Skeletal muscle tissue (tissue), 4 donors: Measurements from ENCODE around the gene ZNF710. TPM values are rescaled to one million over a fixed set of nuclear protein-coding genes. Genes with fewer than 3 reads are reported as not detected.
A peak's percentile ranks its signal among the peaks of the same experiment; 100 is the strongest.

Source experiments
- H3K27ac ChIP-seq: one replicate; pipeline ENCODE4 v1.7.0; 2013; ENCODE audit warnings: mild to moderate bottlenecking, low read depth, low read length, inconsistent platforms
- H3K27me3 ChIP-seq, 3 donors: one replicate each; pipeline ENCODE4 v1.7.0; 2013; ENCODE audit warnings: low read length in 3 of 3; ENCODE audit not compliant: control insufficient read depth in 3 of 3, insufficient read depth in 3 of 3
- H3K36me3 ChIP-seq, 3 donors: one replicate each; pipeline ENCODE4 v1.7.0; 2013; ENCODE audit warnings: low read length in 3 of 3; ENCODE audit not compliant: control insufficient read depth in 3 of 3, insufficient read depth in 3 of 3
- H3K4me1 ChIP-seq, 3 donors: one replicate each; pipeline ENCODE4 v1.7.0; 2013; ENCODE audit warnings: low read length in 3 of 3, mild to moderate bottlenecking in 3 of 3; ENCODE audit not compliant: control insufficient read depth in 3 of 3, insufficient read depth in 3 of 3
- H3K4me3 ChIP-seq, 3 donors: one replicate each; pipeline ENCODE4 v1.7.0; 2013; ENCODE audit warnings: low read length in 3 of 3
- H3K9ac ChIP-seq, 3 donors: one replicate each; pipeline ENCODE4 v1.7.0; 2013; ENCODE audit warnings: low read length in 3 of 3, mild to moderate bottlenecking in 3 of 3, moderate library complexity in 2 of 3, low read depth in 1 of 3
- H3K9me3 ChIP-seq, 3 donors: one replicate each; pipeline ENCODE4 v1.7.0; 2013; ENCODE audit warnings: low read length in 3 of 3; ENCODE audit not compliant: control insufficient read depth in 3 of 3
- total RNA-seq: library from RNA; depleted of rRNA; stranded (reverse); fragments of >200 nt; gene quantifications from one replicate; pipeline ENCODE4 v1.2.3, GENCODE V29; 2014
- donor health status: Osteomylitis.

The ZNF710 gene
- total RNA-seq, 1 donor from 2014 or later, result 3.7 TPM

DNA sequence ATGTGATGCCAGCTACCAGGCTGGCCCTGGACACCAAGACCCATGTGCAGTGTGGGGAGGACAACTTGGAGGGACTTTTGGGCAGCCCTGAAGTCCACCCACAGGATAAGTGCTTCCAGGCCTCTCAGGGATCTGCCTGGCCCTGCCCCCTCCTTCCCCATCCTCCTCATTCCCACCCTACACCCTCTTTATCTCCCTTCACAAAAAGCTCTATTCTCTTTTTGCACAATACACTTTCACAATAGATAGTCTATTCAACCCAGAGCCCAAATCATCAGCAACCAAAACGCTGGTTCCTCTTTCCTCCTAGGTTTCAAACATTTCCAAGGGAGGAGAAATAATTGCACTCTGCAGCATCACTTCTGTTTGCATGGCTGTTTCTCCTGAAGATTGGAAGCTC, 7.8 kb upstream of the ZNF710 start:
- Histone ChIP-seq H3K27me3 (no peaks in the 10 kb centered on the region), H3K9ac (no peak overlapping the region), H3K9me3 (no peaks in the 10 kb centered on the region), H3K36me3 (no peaks in the 10 kb centered on the region), H3K4me1 (peaks cover 0 to 2% (median 0%) of the 10 kb centered on the region in 3 donors), H3K4me3 (no peak overlapping the region), H3K27ac (no peak overlapping the region)

DNA sequence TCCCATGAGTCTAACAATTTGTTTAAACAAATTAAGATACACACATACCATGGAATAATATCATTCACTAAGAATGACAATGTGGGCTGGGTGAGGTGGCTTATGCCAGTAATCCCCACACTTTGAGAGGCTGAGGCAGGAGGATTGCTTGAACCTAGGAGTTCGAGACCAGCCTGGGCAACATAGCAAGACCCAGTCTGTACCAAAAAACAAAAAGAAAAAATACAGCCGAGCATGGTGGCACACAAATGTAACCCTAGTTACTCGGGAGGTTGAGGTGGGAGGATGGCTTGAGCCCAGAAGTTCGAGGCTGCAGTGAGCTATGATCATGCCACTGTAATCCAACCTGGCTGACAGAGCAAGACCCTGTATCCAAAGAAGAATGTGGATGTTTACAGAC, 4.0 kb upstream of the ZNF710 start:
- Histone ChIP-seq H3K4me1 (peaks cover 3 to 7% (median 5%) of the 10 kb centered on the region in 3 donors), H3K9me3 (no peaks in the 10 kb centered on the region), H3K36me3 (no peaks in the 10 kb centered on the region), H3K9ac (no peak overlapping the region), H3K27me3 (no peaks in the 10 kb centered on the region), H3K27ac (no peak overlapping the region), H3K4me3 (no peak overlapping the region)

DNA sequence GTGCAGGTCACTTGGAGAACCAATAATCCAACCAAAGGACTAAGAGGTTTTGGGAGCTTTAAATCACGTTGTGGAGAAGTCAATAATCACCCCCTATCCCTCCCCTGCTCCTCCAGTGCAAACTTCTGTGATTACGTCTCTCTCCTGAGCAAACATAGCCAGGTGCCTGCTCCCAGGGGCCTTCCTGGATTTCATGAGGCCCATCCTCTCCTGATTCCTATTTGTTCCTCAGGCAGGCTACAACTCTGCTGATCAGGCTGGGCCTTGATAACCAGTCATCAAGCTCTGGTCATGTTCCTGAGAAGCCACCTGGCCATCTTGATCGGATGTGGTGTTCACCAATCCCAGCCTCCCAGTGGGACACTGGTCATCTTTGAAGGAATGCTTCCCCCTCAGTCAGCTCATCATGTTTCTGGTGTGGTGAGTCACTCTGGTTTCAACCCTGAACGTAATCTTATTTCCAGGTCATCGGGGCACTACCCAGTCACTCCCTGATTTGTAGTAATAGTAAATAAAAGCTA, 2.9 kb upstream of the ZNF710 start:
- no peaks in the 10 kb centered on the region for H3K9me3 ChIP-seq
- H3K27ac ChIP-seq, result no peak overlapping the region
- H3K4me3 ChIP-seq, result no peak overlapping the region
- no peaks in the 10 kb centered on the region for H3K27me3 ChIP-seq
- peaks cover 8 to 12% (median 9%) of the 10 kb centered on the region in 3 donors for H3K4me1 ChIP-seq
- no peaks in the 10 kb centered on the region for H3K36me3 ChIP-seq
- H3K9ac ChIP-seq, result no peak overlapping the region

DNA sequence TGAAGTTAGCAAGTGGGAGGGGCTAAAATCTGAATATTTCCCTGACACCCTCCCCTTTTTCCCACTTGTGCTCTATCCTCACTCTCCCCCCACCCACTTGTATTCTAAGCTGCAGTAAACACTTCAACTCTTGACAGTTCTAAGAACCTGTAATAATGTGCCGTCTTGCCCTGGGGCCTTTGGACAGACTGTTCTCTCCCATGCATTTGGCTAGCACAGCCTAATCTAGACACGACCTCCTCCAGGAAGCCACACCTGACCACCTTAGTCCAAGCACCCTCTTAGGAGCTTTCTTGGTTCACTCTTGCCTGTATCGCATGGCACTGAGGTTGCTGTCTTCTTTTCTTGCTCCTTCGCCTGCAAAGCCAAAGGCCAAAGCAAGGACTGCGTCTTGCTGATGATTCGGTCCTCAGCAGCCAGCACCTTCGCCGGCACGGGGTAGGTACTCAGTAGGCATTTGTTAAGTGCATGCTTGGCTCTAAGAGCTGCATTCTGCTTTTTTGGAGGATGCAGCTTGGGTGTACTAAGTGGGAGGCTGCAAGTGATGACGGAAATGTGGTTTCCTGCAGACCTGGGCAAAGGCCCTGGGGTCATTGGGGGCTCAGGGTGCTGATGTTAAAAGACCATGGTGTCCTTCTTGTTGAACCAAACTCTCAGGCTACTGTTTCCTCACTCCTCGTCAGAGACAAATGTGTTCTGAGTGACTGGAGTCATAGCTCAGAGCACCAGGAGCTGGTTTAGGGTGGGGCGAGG, 2.0 kb upstream of the ZNF710 start:
- H3K9me3 ChIP-seq, result no peaks in the 10 kb centered on the region
- peak overlapping the region in 1 of 3 donors; percentile 3 for H3K9ac ChIP-seq
- H3K4me3 ChIP-seq, result no peak overlapping the region
- H3K27me3 ChIP-seq, result no peaks in the 10 kb centered on the region
- H3K36me3 ChIP-seq, result no peaks in the 10 kb centered on the region
- H3K27ac ChIP-seq, result no peak overlapping the region
- peaks cover 14 to 20% (median 17%) of the 10 kb centered on the region in 3 donors for H3K4me1 ChIP-seq

DNA sequence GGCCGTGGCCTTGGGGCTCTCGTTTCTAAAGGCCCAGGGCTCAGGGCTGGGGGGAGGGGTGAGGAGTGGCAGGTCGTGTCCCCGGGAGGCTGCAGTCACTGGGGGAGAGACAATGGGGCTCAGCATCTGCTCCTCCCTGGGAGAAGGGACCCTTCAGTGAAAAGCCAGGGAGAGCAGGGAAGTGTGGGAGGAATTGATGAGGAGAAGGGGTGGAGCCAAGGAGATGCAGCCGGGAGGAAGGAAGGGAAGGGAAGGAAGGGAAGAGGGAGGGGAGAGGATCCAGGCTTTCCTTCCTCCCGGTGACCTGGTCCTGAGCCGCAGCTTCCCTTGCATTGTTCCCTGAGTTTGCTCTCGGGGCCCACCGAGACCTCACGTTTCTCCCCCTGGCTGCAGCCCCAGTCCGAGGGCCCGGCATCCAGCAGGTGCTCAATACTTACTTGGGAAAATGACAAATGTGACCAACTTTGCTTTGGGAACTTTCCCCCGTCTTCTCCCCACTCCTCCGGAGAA, 1.4 kb upstream of the ZNF710 start:
- H3K36me3 ChIP-seq, result no peaks in the 10 kb centered on the region
- no peak overlapping the region for H3K27ac ChIP-seq
- peak overlapping the region in 1 of 3 donors; percentile 82 for H3K9ac ChIP-seq
- H3K27me3 ChIP-seq, result no peaks in the 10 kb centered on the region
- peak overlapping the region; percentile 29 to 54 (median 32) for H3K4me3 ChIP-seq
- H3K9me3 ChIP-seq, result no peaks in the 10 kb centered on the region
- H3K4me1 ChIP-seq, result peaks cover 20 to 26% (median 23%) of the 10 kb centered on the region in 3 donors

DNA sequence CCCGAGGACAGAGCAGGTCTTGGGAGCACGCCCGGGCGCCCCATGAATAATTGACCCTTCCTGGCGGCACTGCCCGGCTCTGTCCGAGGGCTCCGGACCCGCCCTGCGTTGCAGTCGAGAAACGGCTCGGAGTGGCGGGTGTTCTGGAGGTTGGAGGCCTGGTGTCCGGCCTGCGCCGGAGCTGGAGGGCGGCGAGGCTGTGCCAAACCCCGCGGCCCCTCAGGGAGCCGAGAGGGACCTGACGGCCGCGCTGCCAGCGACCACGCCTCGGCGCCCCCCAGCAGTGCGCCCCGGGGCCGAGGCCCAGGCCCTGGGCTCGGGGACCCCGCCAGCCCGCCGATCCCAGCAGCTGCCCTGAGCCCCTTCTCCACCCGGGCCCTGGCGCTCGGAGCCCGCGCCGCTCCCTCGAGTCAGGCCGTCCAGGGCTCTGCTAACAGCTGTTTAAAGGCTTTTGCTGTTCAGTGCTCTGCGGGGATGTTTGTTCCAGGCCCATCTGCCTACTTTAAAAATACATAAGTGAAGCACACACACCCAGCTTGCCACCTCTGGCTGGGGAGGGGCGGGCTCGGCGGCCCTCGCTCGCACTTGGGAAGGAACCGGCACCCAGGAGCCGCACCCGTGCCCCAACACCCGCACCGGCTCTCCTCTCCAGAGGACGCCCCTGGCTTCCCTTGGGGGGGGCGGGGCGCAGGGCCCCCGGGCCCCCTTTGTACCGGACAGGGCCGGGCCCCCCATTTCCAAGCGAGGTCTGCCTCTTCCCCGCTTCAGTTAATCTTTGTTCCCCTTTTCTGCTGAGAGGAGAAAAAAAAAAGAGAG, 730 bp upstream of the ZNF710 start:
- H3K4me1 ChIP-seq, result peaks cover 27 to 33% (median 28%) of the 10 kb centered on the region in 3 donors
- H3K27ac ChIP-seq, result peak overlapping the region; percentile 64
- H3K9ac ChIP-seq, result peak overlapping the region; percentile 51 to 82 (median 55)
- H3K4me3 ChIP-seq, result peak overlapping the region; percentile 32 to 71 (median 35)
- no peaks in the 10 kb centered on the region for H3K9me3 ChIP-seq
- H3K36me3 ChIP-seq, result no peaks in the 10 kb centered on the region
- no peaks in the 10 kb centered on the region for H3K27me3 ChIP-seq

DNA sequence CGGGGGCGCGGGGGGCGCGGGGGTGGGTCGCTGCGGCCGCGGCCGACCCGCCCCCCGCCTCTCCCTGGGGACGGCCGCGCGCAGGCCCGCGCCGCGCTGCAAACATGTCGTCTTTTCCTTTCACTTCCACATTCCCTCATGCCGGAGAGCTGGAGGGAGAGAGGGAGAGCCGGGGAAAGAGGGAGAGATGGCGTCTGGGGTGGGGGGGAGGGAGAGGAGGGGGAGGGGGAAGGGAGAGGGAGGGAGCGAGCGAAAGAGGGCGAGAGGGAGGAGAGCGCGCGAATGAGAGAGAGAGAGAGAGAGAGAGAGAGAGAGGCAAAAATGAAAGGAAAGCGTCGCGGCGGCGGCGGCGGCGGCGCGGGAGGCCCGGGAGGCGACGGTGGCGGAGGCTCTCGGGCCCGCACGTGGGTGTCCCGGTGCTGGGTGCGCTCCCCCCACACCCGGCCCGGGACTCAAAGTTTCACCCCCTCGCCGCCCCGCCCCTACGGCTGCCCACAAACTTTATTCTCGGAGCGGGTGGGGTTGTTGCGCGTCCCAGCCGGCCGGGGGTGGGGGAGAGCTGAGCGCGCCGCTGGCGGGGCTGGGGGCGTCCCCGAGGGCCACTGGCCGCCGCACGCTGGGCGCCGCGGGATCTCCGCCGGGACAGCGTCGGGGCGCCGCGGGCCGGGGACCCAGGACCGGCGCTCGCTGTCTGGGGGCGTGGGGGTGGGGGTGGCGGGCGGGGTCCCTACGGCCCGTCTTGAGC, 731 bp downstream of the ZNF710 start:
- Histone ChIP-seq H3K4me1 (peaks cover 40 to 47% (median 42%) of the 10 kb centered on the region in 3 donors), H3K27me3 (no peaks in the 10 kb centered on the region), H3K36me3 (no peaks in the 10 kb centered on the region), H3K27ac (peak overlapping the region; percentile 62), H3K4me3 (peak overlapping the region; percentile 70 to 78 (median 75)), H3K9ac (peak overlapping the region in 2 of 3 donors; percentile 23 to 77), H3K9me3 (no peaks in the 10 kb centered on the region)

DNA sequence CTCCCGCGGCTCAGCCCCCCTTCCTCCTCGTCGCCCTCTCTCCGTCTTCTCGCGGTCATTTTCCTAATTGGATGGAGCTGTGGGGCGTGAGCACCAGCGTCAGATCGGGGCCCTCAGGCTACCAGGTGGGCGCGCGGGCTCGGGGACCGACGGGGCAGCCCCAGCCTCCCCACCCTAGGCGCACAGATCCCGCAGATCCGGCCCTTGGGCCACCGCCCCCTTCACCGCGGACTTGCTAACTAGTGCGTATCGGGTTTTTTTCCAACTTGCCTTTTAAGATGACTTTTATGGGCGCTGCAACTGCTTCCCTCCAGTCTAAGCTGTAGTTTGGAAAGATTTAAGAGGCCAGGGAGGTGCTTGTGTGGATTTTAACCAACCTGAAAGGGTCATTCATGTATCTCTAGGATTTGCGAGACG, 1.3 kb downstream of the ZNF710 start:
- Histone ChIP-seq H3K4me3 (peak overlapping the region; percentile 70 to 78 (median 75)), H3K4me1 (peaks cover 43 to 52% (median 48%) of the 10 kb centered on the region in 3 donors), H3K27me3 (no peaks in the 10 kb centered on the region), H3K36me3 (no peaks in the 10 kb centered on the region), H3K9ac (peak overlapping the region; percentile 76 to 81 (median 78)), H3K27ac (peak overlapping the region; percentile 62), H3K9me3 (no peaks in the 10 kb centered on the region)

DNA sequence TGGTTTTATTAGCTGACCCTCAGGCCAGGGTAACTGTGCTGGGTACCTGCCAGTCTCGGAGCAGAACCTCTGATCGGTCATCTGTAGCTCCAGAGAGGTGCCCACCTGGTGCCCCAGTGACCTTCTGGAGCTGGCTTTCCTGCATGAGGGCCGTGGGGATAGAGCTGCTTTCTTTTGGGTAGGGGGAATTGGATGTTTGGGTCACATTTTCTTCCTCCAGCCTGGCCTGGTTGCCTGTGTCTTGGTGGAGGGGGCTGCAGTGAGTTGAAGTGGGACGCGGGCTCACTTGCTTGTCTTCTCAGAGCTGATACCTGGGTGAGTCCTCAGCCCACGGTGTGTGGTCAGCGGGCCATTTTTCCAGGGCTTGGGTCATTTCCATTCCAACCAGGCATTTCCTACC, 2.6 kb downstream of the ZNF710 start:
- Histone ChIP-seq H3K4me1 (peaks cover 40 to 59% (median 54%) of the 10 kb centered on the region in 3 donors), H3K36me3 (no peaks in the 10 kb centered on the region), H3K4me3 (no peak overlapping the region), H3K27ac (peak overlapping the region; percentile 67), H3K9ac (no peak overlapping the region), H3K9me3 (no peaks in the 10 kb centered on the region), H3K27me3 (no peaks in the 10 kb centered on the region)
